ENCODE measurements around the gene PTGER1.

DNA sequence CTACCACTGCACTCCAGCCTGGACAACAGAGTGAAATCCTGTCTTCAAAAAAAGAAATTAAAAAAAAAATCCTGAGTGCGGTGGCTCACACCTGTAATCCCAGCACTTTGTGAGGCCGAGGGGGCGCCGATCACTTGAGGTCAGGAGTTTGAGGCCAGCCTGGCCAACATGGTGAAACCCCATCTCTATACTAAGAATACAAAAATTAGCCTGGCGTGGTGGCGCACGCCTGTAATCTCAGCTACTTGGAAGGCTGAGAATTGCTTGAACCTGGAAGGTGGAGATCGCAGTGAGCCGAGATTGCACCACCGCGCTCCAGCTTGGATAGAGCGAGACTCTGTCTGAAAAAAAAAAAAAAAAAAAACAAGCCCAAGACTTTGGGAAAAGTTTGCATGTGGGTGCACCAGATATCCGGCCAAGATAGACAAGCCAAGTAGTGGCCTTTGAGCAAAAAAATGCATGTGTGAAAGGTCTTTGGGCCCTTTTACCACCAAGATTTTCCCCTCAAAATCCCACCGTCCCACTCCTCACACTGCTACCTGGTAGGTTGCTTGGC is 37.3 kb upstream of the PTGER1 start:
- TF ChIP-seq CTCF (IDR thresholded peaks at IDR 0.05) (no peak), POLR2A (IDR thresholded peaks at IDR 0.05) (no peak)

Data from breast epithelium (tissue), 3 donors.